Measurements from ENCODE around the gene SCD5. TPM values are rescaled to one million over a fixed set of nuclear protein-coding genes. Genes with fewer than 3 reads are reported as not detected.

Gene SCD5
- polyA plus RNA-seq, 3 donors = 33.8 to 46.9 (median 40.1) TPM

DNA sequence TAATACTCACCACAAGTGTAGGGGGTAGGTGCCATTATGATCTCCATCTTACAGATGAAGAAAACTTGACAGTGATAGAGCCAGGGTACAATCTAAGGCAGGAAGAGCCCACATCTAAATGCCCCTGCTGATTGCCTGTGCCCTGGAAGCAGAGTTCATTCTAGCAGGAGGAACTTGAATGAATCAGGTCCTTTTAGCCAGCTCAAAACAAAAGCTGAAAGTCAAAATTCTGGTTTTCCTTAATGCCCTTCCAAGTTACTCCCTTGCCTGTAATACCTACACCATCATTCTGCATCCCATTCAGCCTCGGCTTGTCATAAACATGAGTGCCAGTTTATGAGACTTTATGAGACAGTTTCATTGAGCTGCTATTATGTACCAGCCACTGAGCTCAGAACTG lies 89.6 kb downstream of the SCD5 start:
- no peak for DNase-seq (ENCODE audit: extremely low read depth in 1 of 11, low read depth in 9 of 11, low spot score in 4 of 11)

DNA sequence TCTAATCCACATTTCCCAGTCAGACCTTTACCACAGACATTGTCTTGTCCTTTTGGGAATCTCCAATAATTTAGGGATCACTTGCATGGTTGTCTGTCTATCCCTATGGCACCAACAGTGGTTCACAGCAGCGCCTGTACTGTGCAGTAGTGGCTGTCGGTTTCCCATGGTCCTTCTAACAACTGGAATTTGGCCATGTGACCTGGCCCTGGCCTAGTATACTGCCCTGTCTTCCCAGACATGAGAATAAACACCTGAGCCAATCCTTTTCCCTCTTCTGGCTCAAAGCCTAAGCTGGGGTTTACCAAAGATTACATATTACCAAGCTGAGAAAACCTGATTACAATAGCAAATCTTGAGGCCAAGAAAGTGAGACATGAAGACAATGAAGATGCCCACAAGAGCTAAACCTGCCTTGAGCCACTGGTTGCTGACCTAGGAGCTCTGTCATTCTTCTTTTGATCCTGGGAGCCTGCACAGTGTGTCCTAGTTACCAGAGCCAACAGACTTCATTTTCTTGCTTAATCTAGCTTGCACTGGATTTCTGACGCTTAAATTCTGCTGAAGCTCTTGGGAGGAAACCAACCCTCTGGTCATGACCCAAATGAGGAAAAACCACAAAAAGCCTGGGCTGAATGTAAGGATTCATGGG lies 92.1 kb downstream of the SCD5 start:
- DNase-seq (ENCODE audit: extremely low read depth in 1 of 11, low read depth in 9 of 11, low spot score in 4 of 11) = no peak

DNA sequence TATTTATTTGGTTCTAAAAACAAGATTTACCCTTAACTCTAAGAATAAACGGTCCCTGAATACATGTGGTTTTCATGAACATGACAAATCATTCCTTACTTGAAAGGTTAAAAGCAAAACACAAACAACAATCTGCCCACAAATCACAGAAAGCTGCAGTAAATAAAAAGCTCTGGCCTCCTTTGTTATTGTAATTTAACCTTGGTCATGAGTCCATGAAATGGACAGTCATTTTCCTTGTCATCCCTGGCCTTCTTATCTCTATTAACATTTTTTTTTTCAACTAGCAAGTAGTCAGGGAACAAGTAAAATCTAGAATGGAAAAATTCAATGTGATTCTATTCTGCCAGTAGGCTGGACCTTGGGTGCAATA lies 92.7 kb downstream of the SCD5 start:
- peak in 4 of 11 donors; percentile 21 to 47 (median 30) for DNase-seq (ENCODE audit: extremely low read depth in 1 of 11, low read depth in 9 of 11, low spot score in 4 of 11)

DNA sequence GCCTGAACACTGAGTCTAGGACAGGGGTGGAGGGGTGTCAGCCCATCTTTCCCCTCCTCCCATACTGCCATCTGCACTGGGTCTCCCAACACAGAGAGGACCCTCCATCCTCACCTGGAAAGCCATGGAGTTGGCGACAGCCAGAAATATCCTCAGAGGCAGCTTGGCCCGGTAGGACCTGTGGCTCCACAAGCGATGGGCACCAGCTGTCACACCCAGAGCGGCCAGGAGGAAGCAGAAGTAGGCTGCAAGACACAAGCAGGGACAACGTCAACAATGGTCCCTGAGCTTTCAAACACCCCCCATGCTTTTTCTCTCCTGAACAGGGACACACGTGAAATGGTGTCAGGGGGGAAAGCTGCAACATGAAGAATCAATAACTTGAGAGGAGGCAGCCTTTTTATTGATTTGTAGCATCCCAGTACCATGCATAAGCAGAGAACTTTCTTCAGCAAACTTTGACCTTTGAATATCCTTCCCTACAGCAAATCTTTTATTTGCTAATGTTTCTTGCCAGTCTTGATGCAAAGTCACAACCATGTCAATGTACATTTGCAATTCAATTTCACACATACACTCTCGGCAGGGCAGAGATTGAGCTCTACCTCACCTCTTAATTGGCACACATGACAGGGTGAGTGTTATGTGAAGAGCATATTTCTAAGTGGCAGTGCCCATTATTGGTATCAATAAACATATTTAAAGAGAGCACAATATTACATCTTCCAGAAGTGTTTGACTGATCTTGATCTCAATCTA lies 93.2 kb downstream of the SCD5 start:
- DNase-seq (ENCODE audit: extremely low read depth in 1 of 11, low read depth in 9 of 11, low spot score in 4 of 11) = no peak

DNA sequence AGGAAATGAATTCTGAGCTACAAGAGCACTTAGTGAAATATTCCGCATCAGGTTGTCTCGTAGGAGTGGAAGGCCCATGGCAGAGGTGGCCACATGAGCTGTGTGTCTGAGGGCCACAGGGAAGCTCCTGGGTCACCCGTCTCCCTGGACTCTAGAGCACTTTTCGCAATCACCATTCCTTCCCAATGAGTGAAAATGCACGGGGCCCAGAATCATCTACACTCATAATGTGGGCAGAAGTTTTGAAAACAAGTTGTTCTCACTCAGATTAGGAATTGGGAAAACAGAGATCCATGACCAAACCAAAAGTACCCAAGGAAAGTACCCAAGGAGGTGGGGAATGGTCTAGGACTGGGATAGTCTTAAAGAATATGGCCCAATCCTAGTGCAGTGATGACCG lies 94.4 kb downstream of the SCD5 start:
- DNase-seq (ENCODE audit: extremely low read depth in 1 of 11, low read depth in 9 of 11, low spot score in 4 of 11) = no peak

DNA sequence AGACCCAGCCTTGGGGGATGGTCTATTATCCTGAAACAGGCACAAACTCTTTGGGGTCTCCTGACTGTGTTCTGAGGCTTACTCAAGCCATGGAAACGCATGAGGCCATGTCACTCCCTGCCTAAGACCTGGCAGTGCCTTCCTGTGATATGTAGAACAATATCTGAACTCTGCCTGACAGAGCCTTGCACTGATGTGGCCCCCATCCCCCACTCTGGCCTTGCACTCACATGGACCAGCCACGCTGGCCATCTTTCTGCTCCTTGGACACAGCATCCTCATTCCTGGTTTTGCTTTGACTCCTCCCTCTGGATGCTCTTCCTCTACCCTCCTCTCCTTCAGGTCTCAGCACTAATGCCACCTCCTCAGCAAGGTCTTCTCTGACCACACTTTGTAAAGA lies 100.2 kb downstream of the SCD5 start:
- DNase-seq (ENCODE audit: extremely low read depth in 1 of 11, low read depth in 9 of 11, low spot score in 4 of 11) = no peak

DNA sequence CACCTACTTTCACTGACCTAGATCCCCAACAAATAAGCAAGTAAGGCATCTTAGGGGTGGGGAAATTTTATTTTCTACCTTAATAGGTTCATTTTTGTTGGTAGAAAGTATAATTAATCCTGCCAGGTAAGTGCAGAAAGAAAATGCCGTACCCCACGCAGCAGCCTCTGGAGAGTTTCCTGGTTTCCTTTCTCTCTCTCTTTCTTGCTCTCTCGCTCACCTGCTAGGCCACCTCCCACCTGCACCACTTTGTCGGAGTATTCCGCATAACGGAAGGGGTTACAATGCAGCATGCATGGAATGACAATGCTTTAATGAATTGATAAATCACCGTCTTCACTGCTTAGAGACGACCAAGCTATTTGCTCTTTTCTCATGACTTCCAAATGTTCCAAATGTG lies 101.0 kb downstream of the SCD5 start:
- DNase-seq (ENCODE audit: extremely low read depth in 1 of 11, low read depth in 9 of 11, low spot score in 4 of 11) = no peak

DNA sequence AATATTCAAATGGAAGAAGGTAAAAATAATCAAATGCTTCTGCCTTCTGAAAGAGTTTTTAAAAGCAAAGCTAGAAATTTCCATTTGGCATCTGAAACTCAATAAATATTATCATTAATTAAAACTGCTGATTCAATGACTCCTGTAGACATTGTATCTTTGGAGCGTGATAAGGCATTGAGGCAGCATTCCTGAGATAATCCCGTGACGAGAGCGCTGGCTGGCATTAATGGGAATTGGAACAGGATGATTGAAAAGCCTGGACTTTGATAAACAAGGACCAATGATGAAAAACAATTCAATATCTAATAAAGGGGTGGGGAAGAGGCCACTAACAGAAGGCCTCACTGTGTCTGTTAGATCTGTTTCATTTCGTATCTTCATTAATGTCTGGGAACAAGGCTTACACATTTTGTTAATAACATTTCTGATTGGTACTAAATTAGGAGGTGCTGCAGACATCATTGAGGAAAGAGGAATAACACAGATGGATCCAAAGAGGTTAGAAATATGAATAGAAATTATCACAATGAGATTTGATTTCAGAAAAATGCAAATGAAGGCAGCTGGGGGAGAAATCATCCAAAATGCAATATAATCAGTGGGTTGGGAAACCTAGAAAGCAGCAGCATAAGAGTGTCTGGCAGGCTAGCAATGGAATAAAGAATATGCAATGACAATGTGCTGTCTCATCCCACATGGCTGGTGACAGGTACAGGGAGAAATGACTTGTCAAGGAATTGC lies 102.3 kb downstream of the SCD5 start:
- DNase-seq (ENCODE audit: extremely low read depth in 1 of 11, low read depth in 9 of 11, low spot score in 4 of 11) = no peak

DNA sequence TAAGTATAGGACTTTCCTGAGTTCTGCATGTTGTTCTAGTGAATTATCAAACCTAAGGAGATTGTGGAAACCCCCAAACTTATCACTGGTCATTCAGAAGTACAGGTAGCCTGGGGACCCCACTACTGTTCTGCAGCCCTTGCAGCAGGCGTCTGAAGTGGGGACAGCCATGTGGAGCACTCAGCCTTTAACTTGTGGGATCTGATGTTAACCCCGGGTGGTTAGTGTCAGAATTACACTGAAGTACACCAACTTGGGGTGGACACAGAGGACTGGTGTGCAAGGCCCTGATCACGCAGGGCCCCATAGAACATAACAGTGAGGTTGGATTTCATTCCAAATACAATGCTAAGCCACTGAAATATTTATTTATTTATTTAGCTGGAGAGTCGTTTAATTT lies 103.7 kb downstream of the SCD5 start:
- DNase-seq (ENCODE audit: extremely low read depth in 1 of 11, low read depth in 9 of 11, low spot score in 4 of 11) = no peak

DNA sequence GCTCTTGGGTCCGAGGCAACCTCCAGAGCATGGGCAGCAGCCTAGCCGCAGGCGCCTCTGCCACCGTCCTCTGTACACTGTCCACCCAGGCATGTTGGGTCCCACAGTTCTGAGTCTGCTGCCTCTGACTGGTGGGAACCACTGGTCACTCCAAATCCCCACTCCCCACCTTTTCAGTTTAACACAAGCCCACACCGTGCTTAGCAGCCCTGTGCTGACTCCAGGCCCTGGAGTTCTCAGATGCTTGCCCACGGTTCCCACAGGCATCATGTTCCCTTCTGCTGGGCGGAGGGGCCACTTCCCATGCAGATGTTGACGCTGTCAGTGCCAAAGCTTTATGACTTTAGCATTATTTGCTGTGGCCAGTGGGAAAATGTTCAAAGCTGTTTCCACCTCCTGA lies 104.5 kb downstream of the SCD5 start:
- peak in 2 of 11 donors; percentile 20 to 26 for DNase-seq (ENCODE audit: extremely low read depth in 1 of 11, low read depth in 9 of 11, low spot score in 4 of 11)

DNA sequence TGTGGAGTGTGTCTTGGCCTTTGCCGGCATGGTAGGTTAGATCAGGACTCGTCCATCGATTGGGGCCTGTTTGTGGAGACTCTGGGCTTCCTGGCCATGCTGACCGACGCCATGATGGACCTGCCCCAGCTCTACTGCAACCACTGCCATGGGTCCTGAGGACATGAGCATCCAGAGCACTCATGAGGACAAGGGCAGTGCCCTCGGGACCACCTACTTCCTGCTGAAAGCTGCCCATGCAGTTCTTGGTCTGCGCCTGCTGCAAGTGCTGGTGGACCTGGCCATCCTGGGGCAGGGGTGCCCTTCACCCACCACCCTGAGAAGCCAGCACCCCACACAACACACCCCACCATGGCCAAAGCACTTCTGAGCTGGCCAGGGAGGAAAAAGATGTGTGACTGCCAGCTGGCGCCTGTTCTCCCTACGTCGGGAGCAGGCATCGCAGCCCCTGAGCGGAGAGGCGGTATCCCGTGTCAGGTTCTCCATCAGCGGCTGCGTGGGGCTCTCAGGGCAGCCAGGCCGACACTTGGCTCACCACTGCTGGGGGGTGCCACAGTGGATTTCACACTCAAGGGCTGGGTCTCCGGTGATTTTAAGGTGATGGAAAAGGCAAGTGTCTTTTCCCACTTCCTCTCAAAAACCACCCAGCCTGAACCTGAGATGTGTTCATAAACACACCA lies 106.4 kb downstream of the SCD5 start:
- no peak for DNase-seq (ENCODE audit: extremely low read depth in 1 of 11, low read depth in 9 of 11, low spot score in 4 of 11)

DNA sequence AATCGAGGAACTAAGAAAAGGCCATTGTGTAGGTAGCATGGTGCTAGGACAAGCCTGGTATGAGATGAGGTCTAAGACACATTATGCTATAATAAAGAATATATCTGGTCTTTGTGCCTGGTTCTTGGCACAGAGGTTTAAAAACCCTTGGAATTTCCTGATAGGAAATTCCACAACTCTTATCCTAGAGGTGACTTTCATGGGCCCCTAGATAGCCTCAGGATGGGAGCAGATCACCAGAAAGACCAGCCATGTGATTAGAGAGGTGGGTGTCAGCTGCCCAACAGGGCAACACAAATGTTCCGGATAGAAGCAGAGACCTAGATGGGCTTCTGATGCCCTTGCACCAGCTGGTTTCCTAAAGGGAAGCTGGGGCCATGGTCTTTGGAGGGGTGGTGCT lies 107.2 kb downstream of the SCD5 start:
- no peak for DNase-seq (ENCODE audit: extremely low read depth in 1 of 11, low read depth in 9 of 11, low spot score in 4 of 11)

DNA sequence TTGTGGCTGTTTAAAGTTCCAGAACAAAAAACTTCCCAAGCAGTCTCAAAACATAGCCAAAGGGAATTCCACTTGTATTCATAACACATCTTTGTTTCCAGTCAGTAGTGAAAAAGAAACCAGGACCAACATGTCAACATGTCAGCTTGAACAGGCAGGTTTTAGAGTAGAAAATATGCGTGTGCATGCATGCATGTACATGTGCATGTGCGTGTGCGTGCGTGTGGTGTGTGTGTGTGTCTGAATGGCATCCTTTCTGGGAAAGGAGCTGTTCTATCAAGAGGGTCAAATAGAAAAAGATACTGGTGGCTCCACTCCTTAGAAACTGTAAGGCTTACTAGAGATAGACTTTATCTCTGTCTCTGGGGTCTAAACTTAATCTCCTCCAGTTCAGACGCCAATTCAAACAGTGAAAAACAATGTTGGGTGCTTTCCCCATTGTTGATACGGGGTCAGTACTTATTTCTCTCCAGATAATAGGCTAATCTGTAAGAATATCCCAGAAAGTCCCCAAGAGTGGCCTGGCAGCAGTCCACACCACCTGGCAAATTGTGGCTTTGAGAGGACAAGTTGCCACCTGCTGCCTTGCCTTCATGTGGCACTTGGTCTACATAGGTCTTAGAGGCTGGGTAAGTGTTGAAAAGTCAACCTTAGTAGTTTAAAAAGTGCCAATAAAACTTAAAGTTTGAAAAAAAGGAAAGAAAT lies 110.4 kb downstream of the SCD5 start:
- no peak for DNase-seq (ENCODE audit: extremely low read depth in 1 of 11, low read depth in 9 of 11, low spot score in 4 of 11)

DNA sequence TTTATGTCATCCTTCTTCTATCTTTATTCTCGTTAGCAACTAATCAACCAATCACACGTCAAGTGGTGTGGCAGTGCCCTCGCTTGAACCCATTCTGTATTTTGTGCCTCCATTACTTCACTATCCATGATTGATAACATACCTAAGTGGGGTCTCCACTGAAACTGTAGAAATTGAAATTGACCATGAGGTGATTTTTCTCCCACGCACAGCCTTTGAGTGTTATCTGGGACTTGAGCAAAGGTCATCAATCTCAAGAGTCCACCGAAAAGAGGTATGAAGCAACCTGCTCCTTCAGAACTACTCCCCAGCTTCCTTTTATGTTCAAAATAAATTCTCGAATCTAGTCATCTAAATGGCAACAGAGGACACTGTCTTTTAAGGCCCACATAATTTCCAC lies 111.1 kb downstream of the SCD5 start:
- no peak for DNase-seq (ENCODE audit: extremely low read depth in 1 of 11, low read depth in 9 of 11, low spot score in 4 of 11)

DNA sequence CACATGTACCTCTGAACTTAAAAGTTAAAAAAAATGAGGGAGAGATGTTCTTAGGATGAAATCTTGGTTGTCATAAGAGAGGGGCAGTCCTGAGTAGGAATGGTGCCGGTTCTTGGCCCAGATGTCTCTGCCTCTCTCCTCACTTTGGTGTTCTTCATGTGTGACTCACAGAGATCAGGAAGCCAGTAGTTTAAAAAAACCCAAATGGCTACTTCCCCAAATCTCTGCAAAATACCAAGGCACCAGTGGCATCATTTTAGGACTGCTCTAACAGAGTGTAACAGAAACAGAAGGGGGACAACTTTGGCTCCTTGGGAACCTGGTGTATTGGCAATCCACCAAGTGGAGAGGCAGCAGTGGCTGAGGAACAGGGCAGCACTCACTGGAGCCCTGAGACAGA lies 116.8 kb downstream of the SCD5 start:
- no peak for DNase-seq (ENCODE audit: extremely low read depth in 1 of 11, low read depth in 9 of 11, low spot score in 4 of 11)

DNA sequence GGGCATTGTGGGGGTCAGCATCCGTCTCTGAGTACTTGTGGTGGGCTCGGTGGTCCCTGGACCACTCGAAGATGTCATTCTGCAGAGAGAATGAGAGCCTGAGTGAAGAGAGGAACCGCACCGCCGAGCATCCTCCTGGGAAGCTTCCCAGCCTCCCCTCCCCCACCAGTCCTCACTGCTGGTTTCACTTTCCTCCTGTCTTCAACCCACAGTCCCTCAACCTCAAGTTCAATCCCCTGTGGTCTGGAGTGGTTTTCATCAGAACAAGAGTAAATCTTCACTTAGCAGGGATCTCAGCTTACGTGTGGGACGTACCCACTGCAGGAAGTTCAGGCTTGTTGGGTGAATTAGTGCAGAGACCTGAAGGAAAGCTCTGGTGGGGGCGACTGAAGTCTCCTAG lies 117.8 kb downstream of the SCD5 start:
- no peak for DNase-seq (ENCODE audit: extremely low read depth in 1 of 11, low read depth in 9 of 11, low spot score in 4 of 11)

DNA sequence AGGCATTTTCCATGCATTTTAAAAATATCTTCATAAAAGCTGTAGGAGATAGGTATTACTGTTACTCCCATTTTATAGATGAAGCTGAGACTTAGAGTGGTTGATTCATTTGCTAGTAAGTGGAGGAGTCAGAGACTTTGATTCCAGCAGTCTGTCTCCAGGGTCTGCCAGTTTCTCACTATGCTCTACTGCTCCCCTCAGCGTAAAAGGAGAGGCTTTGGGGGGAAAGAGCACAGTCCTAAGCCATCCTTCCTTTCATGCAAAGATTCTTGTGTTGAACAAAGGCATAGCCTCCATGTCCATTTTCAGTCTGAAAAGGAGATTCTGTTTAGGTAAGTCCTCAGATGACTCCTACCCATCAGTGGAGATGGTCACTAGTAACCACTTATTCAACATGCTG lies 119.1 kb downstream of the SCD5 start:
- DNase-seq (ENCODE audit: extremely low read depth in 1 of 11, low read depth in 9 of 11, low spot score in 4 of 11) = no peak

DNA sequence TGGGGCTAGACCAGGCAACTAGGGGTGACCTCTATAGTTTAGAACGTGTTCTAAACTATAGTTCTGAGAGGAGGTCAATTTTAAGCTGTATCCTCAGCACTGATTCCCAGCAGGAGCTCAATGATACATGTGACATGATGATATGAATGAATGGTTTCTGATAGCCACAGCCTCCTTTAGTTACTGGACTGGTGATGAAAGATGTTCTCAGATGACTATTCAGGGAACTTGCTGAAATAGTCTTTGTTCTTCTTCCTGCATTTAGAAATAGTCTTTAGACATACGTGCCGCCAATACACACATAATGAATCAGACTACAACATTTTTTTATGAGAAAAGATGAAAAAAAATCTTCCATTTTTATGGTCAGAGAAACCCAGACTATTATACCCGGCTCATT lies 120.5 kb downstream of the SCD5 start:
- no peak for DNase-seq (ENCODE audit: extremely low read depth in 1 of 11, low read depth in 9 of 11, low spot score in 4 of 11)

DNA sequence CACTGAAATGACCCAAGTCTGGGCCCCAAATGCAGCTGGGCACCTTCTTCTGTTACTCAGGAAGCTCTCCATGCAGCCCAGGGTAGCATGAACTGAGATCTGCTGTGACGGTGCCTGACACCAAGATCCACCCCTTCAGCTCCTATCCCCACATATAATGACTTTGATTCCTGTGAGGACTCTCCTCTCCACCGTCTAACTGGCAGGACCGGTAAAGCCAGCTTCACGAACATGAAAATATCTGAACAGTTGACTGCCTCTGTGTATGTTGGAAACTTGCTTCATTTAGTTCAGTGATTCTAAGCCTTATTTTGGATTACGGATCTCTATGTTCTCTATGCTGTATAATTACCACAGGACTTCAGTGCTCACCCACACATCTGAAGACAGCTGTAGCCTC lies 121.3 kb downstream of the SCD5 start:
- no peak for DNase-seq (ENCODE audit: extremely low read depth in 1 of 11, low read depth in 9 of 11, low spot score in 4 of 11)

All from renal cortex interstitium (tissue), 11 donors.